Activated T-helper 1 cell treated with Interleukin-2 at 50 U/mL for 16 hours (primary cell): ENCODE results near the gene SPRR2F.
"Not testable (repeated sequence)": the region's sequence is repeated elsewhere in the genome, so short reads cannot be mapped to it uniquely, and the experiment has no call there.

Experiments used
- DNase-seq: peaks from one replicate; pipeline ENCODE4 v3.0.0-alpha.2; 2020; ENCODE audit warnings: low read depth

The SPRR2F gene, protein sequence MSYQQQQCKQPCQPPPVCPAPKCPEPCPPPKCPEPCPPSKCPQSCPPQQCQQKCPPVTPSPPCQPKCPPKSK

DNA sequence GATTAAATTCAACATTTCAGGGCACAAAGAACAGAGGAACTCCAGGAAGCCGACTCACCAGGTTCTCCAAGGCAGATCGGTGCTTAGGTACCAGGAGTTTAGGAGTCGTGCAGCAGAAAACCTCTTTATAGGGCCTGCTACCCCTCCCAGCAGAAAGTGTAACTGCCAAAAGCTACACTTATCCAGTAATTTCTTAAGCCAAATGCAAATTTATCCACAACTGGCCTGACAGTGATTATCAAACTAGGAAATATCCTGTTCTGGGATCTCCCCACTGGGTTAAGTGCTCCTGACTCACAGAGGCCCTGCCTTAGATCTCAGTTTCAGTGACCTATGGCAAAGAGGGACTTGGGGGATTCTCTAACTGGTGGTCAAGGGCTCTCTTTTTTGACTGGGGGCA lies at the start of gene SPRR2F:
Gene SPRR2F (minus strand): TSS at position 101 of the 400 bp plus-strand sequence. CDS start 783 bp downstream, outside the sequence.
- DNase-seq = no peak

DNA sequence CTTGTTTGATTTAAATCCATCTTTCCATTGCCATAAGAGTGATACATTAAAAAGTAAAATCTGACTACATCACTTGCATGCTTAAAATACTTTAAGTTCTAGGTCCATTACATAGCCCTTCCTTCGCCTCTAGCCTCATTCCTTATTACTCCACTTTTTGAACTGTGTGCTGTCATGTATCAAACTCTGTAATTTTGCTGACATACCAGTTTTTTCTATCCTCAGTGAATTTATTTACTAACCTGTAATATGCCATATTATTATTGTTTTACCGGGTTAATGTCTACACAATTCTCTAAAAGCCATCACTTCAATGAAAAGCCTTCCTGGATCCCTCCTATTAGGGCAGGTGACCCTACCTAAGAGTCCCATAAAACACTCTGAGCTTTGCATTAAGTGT lies 42.2 kb upstream of the SPRR2F start:
- no peak for DNase-seq

GRCh38 chr1:153152481-153152880 lies 39.2 kb upstream of the SPRR2F start:
- no peak for DNase-seq

- no peak for DNase-seq
These were observed 37.5 kb upstream of the SPRR2F start, which contains the start of gene SPRR2G for GRCh38 chr1:153150846-153151245. TSS of gene SPRR2G (minus strand) at chr1:153150890. CDS start at chr1:153150110, 780 bp downstream.

- no peak for DNase-seq
These were observed 28.1 kb upstream of the SPRR2F start for GRCh38 chr1:153141377-153141776.

DNA sequence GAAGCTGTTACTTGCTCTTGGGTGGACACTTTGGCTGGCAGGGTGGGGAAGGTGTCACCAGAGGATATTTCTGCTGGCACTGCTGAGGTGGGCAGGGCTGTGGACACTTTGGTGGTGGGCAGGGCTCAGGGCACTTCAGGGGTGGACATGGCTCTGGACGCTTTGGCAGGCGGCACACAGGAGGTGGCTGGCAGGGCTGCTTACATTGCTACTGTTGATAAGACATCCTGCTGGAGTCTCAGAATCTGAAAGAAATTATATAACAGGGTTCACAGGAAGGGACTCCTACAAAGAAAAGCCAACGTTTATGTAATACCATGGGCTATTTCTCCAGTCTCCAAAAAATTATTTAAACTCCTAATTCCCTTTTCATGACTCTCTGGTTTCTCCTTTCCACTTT lies 27.2 kb upstream of the SPRR2F start:
- DNase-seq = no peak

DNA sequence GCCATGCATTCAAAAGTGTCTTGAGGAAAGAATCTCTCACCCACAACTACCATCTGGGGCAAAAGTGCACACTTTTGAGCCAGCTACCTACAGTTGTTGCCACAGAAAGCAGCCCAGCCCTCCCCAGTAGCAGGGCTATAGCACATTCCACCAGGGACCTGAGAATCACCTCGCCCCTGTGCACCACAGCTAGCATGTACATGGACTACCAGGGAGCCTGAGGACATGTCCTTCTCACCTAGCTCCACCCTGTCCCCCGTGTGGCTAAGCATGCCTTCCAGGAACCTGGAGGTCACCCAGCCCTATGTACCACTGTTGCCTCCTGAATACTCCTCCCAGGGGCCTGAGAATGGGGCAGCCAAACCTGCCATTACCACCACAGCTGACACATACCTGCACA lies 20.4 kb upstream of the SPRR2F start:
- DNase-seq = no peak

GRCh38 chr1:153133267-153133666 lies 20.0 kb upstream of the SPRR2F start:
- no peak for DNase-seq

DNA sequence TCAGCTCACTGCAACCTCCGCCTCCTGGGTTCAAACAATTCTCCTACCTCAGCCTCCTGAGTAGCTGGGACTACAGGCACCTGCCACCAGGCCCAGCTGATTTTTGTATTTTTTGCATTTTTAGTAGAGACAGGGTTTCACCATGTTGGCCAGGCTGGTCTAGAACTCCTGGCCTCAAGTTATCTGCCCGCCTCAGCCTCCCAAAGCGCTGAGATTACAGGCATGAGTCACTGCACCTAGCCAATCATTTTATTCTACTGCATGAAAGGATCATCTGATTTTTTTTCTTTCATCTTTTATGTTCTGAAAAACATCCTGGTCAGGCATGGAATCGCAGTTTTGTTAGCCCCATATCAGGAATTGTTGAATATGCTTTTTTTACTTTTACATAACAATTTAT lies 15.4 kb upstream of the SPRR2F start:
- not testable (repeated sequence) for DNase-seq

DNA sequence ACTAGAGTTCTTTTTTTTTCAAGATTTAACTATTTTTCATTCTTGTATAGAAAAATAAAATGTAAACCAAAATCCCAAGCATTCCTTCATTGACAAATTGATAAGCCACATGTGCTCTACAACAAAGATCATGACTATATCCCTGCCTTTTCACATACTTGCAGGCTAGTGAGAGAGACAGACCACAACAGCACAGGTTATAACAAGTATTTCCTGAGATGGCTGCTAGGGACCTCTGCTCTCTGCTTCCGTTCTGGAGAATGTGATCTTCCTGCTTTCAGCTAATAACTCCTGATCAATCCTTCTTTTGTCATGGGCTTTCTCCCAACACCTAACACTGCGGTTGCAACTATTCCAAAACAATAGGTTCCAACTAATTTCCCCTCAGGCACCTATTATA lies 14.0 kb upstream of the SPRR2F start:
- no peak for DNase-seq

GRCh38 chr1:153125536-153125935 lies 12.2 kb upstream of the SPRR2F start:
- DNase-seq = no peak

GRCh38 chr1:153123793-153124192 lies 10.5 kb upstream of the SPRR2F start:
- not testable (repeated sequence) for DNase-seq

GRCh38 chr1:153122831-153123421 lies 9.6 kb upstream of the SPRR2F start:
- DNase-seq = no peak

DNA sequence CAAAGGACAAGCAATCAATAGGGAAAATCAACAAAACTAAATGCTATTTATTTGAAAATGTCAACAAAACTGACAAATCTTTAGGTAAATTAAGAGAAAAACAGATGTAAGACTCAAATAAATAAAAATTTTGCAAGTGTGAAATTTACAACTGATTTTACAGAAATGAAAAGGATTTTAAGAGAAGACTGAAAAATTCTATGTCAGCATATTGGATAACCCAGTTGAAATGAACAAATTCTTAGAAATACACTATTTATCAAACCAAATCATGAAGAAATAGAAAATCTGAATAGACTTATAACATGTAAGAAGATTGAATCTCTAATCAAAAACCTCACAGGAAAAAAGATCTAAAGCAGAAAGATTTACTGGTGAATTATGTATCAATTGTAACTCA lies 7.6 kb upstream of the SPRR2F start:
- DNase-seq = no peak

DNA sequence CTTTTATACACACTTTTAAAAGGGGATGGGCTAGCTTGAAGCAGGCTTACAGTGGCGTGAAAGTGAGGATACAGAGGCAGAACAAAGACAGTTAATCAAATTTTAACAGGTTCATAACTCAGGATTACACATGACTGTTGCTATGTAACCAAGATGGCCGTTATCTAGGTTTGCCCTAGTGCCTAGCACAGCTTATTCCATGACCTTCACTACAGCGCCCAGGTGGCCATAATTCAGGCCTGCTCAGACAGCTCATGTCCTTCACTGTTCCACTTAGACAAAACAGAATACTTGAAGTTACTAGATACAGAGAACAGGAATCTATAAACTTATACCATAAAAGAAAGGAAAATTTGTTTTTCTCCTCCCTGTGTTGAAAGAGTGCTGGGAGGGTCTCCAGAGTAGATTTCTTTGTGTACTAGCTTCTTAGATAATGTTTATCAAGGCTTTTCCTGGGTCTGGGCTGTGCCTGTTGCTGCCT lies 6.2 kb upstream of the SPRR2F start:
- DNase-seq = no peak

DNA sequence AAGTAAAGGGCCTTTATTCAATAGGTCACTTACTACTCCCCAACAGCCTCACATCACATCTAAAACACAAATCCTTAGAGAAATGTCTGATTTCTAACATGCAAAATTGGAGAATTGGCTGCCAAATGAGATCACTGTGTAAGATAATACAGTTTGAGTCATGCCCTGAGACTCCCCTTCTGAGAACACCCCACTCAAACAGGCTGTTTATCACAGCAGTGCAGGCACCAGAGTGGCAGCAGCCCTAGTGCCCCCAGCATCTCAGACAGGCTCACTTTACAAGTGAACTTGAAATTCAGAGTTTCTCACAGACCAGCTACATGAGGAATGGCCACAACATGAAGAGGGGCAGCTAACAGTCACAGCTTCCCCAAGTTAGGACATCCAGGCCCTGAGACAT lies 1.9 kb upstream of the SPRR2F start:
- not testable (repeated sequence) for DNase-seq

DNA sequence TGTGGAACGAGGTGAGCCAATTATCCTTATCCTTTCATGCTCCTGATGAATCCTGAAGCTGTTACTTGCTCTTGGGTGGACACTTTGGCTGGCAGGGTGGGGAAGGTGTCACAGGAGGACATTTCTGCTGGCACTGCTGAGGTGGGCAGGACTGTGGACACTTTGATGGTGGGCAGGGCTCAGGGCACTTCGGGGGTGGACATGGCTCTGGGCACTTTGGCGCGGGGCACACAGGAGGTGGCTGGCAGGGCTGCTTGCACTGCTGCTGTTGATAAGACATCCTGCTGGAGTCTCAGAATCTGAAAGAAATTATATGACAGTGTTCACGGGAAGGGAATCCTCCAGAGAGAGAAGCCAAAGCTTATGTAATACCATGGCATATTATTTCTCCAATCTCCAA lies 862 bp downstream of the SPRR2F start:
- DNase-seq = not testable (repeated sequence)

- DNase-seq = no peak
These were observed 13.1 kb downstream of the SPRR2F start for GRCh38 chr1:153100245-153100644.

DNA sequence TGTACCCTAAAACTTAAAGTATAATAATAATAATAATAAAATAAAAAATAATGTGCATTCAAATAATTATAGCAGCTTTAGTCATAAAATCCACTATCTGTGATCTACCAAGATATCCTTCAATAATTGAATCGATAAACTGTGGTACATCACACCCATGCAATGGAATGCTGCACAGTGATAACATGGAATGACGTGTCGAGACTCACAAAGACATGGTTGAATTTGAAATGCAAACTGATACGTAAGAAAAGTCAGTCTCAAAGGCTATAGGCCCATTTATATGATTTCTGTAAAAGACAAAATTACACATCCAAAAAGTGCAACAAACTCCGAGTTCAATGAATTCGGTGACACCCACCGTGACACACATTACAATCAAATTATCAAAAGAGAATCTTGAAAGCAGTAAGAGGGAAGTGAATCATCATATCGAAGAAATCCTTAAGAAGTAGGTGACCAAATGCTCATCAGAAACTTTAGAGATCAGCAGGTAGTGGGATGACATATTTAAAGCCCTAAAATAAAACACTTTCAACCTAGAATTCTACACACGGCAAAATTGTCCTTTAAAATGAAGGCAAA lies 13.8 kb downstream of the SPRR2F start:
- no peak for DNase-seq

- DNase-seq = no peak
These were observed 17.6 kb downstream of the SPRR2F start for GRCh38 chr1:153095764-153096163.

DNA sequence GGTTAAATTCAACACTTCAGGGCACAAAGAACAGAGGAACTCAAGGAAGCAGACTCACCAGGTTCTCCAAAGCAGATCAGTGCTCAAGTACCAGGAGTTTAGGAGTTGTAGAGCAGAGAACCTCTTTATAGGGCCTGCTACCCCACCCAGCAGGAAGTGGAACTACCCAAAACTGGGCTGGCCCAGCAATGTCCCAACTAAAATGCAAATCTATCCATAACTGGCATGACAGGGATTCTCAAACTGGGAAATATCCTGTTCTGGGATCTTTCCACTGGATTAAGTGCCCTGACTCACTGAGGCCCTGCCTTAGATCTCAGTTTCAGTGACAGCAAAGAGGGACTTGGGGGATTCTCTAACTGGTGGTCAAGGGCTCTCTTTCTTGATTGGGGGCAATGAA lies 18.9 kb downstream of the SPRR2F start, which contains the start of gene SPRR2E:
Gene SPRR2E (minus strand): TSS at position 101 of the 400 bp plus-strand sequence. CDS start 775 bp downstream, outside the sequence.
- DNase-seq = no peak

- DNase-seq = no peak
These were observed 25.7 kb downstream of the SPRR2F start for GRCh38 chr1:153087652-153088051.

DNA sequence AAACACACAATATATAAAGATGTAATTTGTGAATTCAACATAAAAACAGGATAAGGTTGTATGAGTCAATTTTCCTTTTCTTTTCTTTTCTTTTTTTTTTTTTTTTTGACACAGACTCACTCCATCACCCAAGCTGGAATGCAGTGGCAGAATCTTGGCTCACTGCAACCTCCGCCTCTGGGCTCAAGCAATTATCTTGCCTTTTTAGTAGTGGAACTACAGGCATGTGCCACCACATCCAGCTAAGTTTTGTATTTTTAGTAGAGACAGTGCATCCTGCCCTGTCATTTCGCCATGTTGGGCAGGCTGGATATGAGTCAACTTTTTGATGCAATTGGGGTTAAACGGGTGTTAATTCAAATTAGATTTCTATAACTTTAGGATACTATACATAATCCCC lies 31.6 kb downstream of the SPRR2F start:
- no peak for DNase-seq
